Measurements from ENCODE around the gene CTNNBL1. TPM values are rescaled to one million over a fixed set of nuclear protein-coding genes. Genes with fewer than 3 reads are reported as not detected.

CTNNBL1 gene
- total and polyA plus RNA-seq, 2 experiments from 2014 or later: 27.6 to 55.0 TPM

DNA sequence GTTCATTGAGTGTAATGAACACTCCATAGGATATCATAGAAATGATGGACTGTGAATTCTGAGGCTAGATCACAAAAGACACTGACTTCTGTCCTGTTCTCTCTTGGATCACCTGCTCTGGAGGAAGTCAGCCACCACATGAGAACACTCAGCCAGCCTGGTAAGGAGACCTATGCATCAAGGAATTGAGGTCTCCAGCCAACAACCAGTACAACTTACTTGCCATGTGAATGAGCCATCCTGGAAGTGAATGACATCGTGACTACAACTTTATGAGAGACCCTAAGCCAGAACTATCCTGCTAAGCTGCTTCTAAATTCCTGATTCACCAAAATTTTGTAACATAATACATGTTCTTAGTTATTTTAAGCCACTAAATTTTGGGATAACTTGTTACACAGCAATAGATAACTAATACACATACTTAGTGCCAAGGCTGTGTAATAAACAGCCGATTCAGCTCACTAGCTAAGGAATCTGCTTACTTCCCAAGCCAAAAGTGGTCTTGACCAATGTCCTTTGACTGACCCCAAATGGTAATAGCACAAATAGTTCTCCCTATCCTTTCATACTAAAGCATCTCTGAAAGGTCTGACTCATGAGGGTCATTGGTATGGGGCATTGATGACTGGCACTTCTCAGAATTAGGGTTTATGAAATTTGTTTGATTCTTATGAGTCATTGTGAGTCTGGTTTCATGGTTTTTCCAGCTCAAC is 6.9 kb upstream of the CTNNBL1 start:
- H3K4me3 ChIP-seq: no peak overlapping the region
- DNase-seq (ENCODE audit: low spot score): no peak
- H3K4me1 ChIP-seq (ENCODE audit: insufficient read depth): no peaks in the 10 kb centered on the region
- H3K27ac ChIP-seq: no peak overlapping the region
- H3K9me2 ChIP-seq (replicated peaks; ENCODE audit: insufficient read depth): no peaks in the 10 kb centered on the region
- H3K9me3 ChIP-seq (ENCODE audit: low read depth): no peaks in the 10 kb centered on the region
- H2AFZ ChIP-seq: no peak overlapping the region
- H3K79me2 ChIP-seq: no peaks in the 10 kb centered on the region
- WGBS (ENCODE audit: low lambda C conversion rate, missing lambda C conversion rate): 87% methylated on average over 2 of the region's 2 CpGs
- H3K4me2 ChIP-seq: no peak overlapping the region
- H3K36me3 ChIP-seq (replicated peaks; ENCODE audit: insufficient read depth, low read depth): no peaks in the 10 kb centered on the region
- peaks cover 19% of the 10 kb centered on the region for H3K27me3 ChIP-seq
- no peaks in the 10 kb centered on the region for H4K20me1 ChIP-seq (ENCODE audit: insufficient read depth, poor library complexity, severe bottlenecking)
- TF ChIP-seq, protein P1, sequence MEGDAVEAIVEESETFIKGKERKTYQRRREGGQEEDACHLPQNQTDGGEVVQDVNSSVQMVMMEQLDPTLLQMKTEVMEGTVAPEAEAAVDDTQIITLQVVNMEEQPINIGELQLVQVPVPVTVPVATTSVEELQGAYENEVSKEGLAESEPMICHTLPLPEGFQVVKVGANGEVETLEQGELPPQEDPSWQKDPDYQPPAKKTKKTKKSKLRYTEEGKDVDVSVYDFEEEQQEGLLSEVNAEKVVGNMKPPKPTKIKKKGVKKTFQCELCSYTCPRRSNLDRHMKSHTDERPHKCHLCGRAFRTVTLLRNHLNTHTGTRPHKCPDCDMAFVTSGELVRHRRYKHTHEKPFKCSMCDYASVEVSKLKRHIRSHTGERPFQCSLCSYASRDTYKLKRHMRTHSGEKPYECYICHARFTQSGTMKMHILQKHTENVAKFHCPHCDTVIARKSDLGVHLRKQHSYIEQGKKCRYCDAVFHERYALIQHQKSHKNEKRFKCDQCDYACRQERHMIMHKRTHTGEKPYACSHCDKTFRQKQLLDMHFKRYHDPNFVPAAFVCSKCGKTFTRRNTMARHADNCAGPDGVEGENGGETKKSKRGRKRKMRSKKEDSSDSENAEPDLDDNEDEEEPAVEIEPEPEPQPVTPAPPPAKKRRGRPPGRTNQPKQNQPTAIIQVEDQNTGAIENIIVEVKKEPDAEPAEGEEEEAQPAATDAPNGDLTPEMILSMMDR (IDR thresholded peaks at IDR 0.05; ENCODE audit: poor library complexity): no peak
- TF ChIP-seq EZH2phosphoT487 (IDR thresholded peaks at IDR 0.05; ENCODE audit: low read depth, severe bottlenecking, unreplicated experiment) (no peak), EZH2 (IDR thresholded peaks at IDR 0.05; ENCODE audit: borderline replicate concordance) (no peak)

DNA sequence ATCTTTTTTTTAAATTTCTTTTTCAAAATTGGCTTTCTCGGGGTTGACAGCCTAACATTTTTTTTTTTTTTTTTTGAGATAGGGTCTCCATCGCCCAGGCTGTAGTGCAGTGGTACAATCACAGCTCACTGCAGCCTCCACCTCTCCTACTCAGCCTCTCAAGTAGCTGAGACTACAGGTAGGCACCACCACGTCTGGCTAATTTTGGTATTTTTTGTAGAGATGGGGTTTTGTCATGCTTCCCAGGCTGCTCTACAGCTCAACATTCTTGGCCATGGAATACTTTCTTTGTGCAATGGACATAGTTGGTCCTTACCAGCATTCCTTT is 6.4 kb upstream of the CTNNBL1 start:
- Histone ChIP-seq H3K36me3 (replicated peaks; ENCODE audit: insufficient read depth, low read depth) (no peaks in the 10 kb centered on the region), H2AFZ (no peak overlapping the region), H3K27ac (no peak overlapping the region), H3K27me3 (peaks cover 19% of the 10 kb centered on the region), H3K9me3 (ENCODE audit: low read depth) (no peaks in the 10 kb centered on the region), H3K4me3 (no peak overlapping the region), H3K79me2 (no peaks in the 10 kb centered on the region), H3K4me2 (no peak overlapping the region), H4K20me1 (ENCODE audit: insufficient read depth, poor library complexity, severe bottlenecking) (no peaks in the 10 kb centered on the region), H3K4me1 (ENCODE audit: insufficient read depth) (no peaks in the 10 kb centered on the region), H3K9me2 (replicated peaks; ENCODE audit: insufficient read depth) (no peaks in the 10 kb centered on the region)
- no peak for DNase-seq (ENCODE audit: low spot score)
- TF ChIP-seq, protein P1 (IDR thresholded peaks at IDR 0.05; ENCODE audit: poor library complexity): no peak
- no peak for TF ChIP-seq EZH2phosphoT487 (IDR thresholded peaks at IDR 0.05; ENCODE audit: low read depth, severe bottlenecking, unreplicated experiment)
- no peak for TF ChIP-seq EZH2 (IDR thresholded peaks at IDR 0.05; ENCODE audit: borderline replicate concordance)
- WGBS (ENCODE audit: low lambda C conversion rate, missing lambda C conversion rate): 80% methylated on average over 3 of the region's 3 CpGs

DNA sequence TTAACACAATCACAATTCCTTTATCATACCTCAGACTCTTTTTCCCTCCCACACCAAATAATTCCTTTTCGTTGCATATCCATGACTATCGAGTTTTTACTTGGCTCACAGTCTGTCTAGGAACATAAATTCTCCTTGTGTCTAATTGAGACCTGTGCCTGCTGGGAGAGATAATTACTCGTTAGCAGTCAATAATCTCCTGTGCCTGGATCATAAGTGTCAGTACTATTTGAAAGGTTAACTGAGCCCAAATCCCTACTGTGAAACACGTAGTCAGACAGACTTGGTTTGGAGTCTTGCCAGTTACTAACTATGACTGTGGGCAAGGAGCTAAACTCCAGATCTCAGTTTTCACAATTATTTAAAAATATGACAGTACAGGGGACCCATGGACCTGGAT is 5.7 kb upstream of the CTNNBL1 start:
- Histone ChIP-seq H3K27ac (no peak overlapping the region), H3K36me3 (replicated peaks; ENCODE audit: insufficient read depth, low read depth) (no peaks in the 10 kb centered on the region), H4K20me1 (ENCODE audit: insufficient read depth, poor library complexity, severe bottlenecking) (no peaks in the 10 kb centered on the region), H3K4me3 (no peak overlapping the region), H3K4me2 (no peak overlapping the region), H3K79me2 (no peaks in the 10 kb centered on the region), H2AFZ (no peak overlapping the region), H3K9me3 (ENCODE audit: low read depth) (no peaks in the 10 kb centered on the region), H3K4me1 (ENCODE audit: insufficient read depth) (no peaks in the 10 kb centered on the region), H3K9me2 (replicated peaks; ENCODE audit: insufficient read depth) (no peaks in the 10 kb centered on the region), H3K27me3 (peaks cover 19% of the 10 kb centered on the region)
- DNase-seq (ENCODE audit: low spot score): no peak
- TF ChIP-seq EZH2 (IDR thresholded peaks at IDR 0.05; ENCODE audit: borderline replicate concordance) (no peak), EZH2phosphoT487 (IDR thresholded peaks at IDR 0.05; ENCODE audit: low read depth, severe bottlenecking, unreplicated experiment) (no peak)
- TF ChIP-seq, protein P1 (IDR thresholded peaks at IDR 0.05; ENCODE audit: poor library complexity): no peak
- WGBS (ENCODE audit: low lambda C conversion rate, missing lambda C conversion rate): 75% methylated on average over 4 of the region's 4 CpGs

Data from hepatocyte (in vitro differentiated cells).